ENCODE data around the gene ANKRD44.

Gene ANKRD44

GRCh38 chr2:196971574-196972279 is 338.9 kb downstream of the ANKRD44 start:
- no peak for DNase-seq

GRCh38 chr2:196970099-196970498 is 340.5 kb downstream of the ANKRD44 start:
- DNase-seq: no peak

- no peak for DNase-seq
These were observed 342.1 kb downstream of the ANKRD44 start for GRCh38 chr2:196968516-196968915.

- DNase-seq: no peak
These were observed 342.8 kb downstream of the ANKRD44 start for GRCh38 chr2:196967775-196968174.

GRCh38 chr2:196967116-196967515 is 343.5 kb downstream of the ANKRD44 start:
- no peak for DNase-seq

GRCh38 chr2:196966061-196966460 is 344.5 kb downstream of the ANKRD44 start:
- no peak for DNase-seq

GRCh38 chr2:196965651-196966050 is 344.9 kb downstream of the ANKRD44 start:
- DNase-seq: no peak

- no peak for DNase-seq
These were observed 346.6 kb downstream of the ANKRD44 start for GRCh38 chr2:196963961-196964360.

GRCh38 chr2:196963043-196963442 is 347.5 kb downstream of the ANKRD44 start:
- DNase-seq: no peak

GRCh38 chr2:196962325-196962724 is 348.3 kb downstream of the ANKRD44 start:
- no peak for DNase-seq

GRCh38 chr2:196961889-196962288 is 348.7 kb downstream of the ANKRD44 start:
- no peak for DNase-seq

GRCh38 chr2:196959734-196960338 is 350.7 kb downstream of the ANKRD44 start:
- no peak for DNase-seq

GRCh38 chr2:196959281-196959680 is 351.3 kb downstream of the ANKRD44 start:
- no peak for DNase-seq

GRCh38 chr2:196957881-196958525 is 352.6 kb downstream of the ANKRD44 start:
- DNase-seq: no peak

GRCh38 chr2:196957442-196957841 is 353.1 kb downstream of the ANKRD44 start:
- DNase-seq: no peak

GRCh38 chr2:196956069-196956468 is 354.5 kb downstream of the ANKRD44 start:
- no peak for DNase-seq

- no peak for DNase-seq
These were observed 355.5 kb downstream of the ANKRD44 start for GRCh38 chr2:196955036-196955435.

GRCh38 chr2:196954001-196954400 is 356.6 kb downstream of the ANKRD44 start:
- no peak for DNase-seq

- DNase-seq: no peak
These were observed 357.6 kb downstream of the ANKRD44 start for GRCh38 chr2:196952936-196953335.

GRCh38 chr2:196951973-196952372 is 358.6 kb downstream of the ANKRD44 start:
- no peak for DNase-seq

GRCh38 chr2:196949116-196949515 is 361.5 kb downstream of the ANKRD44 start:
- DNase-seq: no peak

GRCh38 chr2:196944570-196944969 is 366.0 kb downstream of the ANKRD44 start:
- DNase-seq: no peak

GRCh38 chr2:196941398-196942078 is 369.0 kb downstream of the ANKRD44 start:
- no peak for DNase-seq

GRCh38 chr2:196939371-196939770 is 371.2 kb downstream of the ANKRD44 start:
- no peak for DNase-seq
